Progenitor cell of endocrine pancreas (in vitro differentiated cells): ENCODE results near the gene SPTLC3. TPM values are rescaled to one million over a fixed set of nuclear protein-coding genes. Genes with fewer than 3 reads are reported as not detected.

Experiments used
- DNase-seq: peaks from one replicate; pipeline ENCODE4 v3.0.0; 2021; ENCODE audit warnings: low spot score; ENCODE audit not compliant: unreplicated experiment
- H3K27ac Mint-ChIP-seq: 2 replicates; pipeline ENCODE4 v1.8.0; 2021; ENCODE audit warnings: mild to moderate bottlenecking, moderate library complexity, mixed read lengths
- H3K27me3 Mint-ChIP-seq: 2 replicates; pipeline ENCODE4 v1.8.0; 2021; ENCODE audit warnings: mixed read lengths
- H3K36me3 Mint-ChIP-seq: 2 replicates; pipeline ENCODE4 v1.8.0; 2022; ENCODE audit warnings: mixed read lengths; ENCODE audit not compliant: insufficient read depth
- H3K4me1 Mint-ChIP-seq: 2 replicates; pipeline ENCODE4 v1.8.0; 2021; ENCODE audit warnings: low read depth, mixed read lengths
- H3K4me3 Mint-ChIP-seq: 2 replicates; pipeline ENCODE4 v1.8.0; 2021; ENCODE audit warnings: low read depth, mild to moderate bottlenecking, moderate library complexity, mixed read lengths
- H3K9me3 Mint-ChIP-seq: 2 replicates; pipeline ENCODE4 v1.8.0; 2021; ENCODE audit warnings: low read depth, mixed read lengths
- total RNA-seq: library from RNA; stranded (reverse); gene quantifications from 2 replicates; pipeline ENCODE4 v1.2.1, GENCODE V29; 2021
- TF ChIP-seq, protein P1 (sequence below): fragments of 200-600 bp; sonication (generic); IDR thresholded peaks from one replicate; pipeline ENCODE4 v1.5.0; 2021; ENCODE audit warnings: antibody characterized with exemption, mild to moderate bottlenecking; ENCODE audit not compliant: unreplicated experiment

SPTLC3 gene
- total RNA-seq, 1 donor from 2014 or later = 52.2 TPM

DNA sequence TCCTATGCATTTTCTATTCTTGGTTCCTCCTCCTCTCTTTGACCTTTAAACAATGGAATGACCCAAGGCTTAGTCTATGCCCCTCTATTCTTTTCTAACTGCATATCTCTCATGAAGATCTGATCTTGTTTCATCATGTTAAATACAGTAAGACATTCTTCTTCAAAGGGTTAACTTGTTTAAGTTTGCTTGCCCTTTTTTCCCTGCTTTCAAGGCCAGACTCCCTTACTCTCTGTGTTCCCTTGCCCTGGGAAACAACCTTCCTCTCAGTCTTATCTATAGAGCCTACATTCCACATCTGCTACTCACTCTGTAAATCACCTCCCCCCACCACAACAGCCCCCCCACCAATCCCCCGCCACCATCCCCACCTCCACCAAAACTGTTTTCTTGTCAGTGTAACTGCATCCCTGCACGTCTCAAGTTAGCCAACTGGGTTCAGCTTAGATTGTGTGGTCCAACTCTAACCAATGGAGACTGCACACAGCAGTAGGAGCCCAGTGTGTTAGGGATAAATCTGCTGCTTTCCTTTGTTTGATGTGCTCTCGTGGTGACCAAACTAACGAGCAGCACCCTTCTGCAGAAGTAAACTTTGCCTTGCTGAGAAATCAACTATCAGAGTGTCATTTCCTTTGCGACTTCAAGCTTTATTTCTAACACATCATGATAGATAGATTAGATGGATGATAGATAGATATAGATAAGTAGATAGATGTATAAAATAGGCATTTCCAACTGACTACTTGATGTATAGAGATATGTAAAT, 12.6 kb downstream of the SPTLC3 start:
- TF ChIP-seq, protein P1, sequence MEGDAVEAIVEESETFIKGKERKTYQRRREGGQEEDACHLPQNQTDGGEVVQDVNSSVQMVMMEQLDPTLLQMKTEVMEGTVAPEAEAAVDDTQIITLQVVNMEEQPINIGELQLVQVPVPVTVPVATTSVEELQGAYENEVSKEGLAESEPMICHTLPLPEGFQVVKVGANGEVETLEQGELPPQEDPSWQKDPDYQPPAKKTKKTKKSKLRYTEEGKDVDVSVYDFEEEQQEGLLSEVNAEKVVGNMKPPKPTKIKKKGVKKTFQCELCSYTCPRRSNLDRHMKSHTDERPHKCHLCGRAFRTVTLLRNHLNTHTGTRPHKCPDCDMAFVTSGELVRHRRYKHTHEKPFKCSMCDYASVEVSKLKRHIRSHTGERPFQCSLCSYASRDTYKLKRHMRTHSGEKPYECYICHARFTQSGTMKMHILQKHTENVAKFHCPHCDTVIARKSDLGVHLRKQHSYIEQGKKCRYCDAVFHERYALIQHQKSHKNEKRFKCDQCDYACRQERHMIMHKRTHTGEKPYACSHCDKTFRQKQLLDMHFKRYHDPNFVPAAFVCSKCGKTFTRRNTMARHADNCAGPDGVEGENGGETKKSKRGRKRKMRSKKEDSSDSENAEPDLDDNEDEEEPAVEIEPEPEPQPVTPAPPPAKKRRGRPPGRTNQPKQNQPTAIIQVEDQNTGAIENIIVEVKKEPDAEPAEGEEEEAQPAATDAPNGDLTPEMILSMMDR = no peak
- no peak for DNase-seq
- Mint-ChIP-seq H3K9me3 (peaks cover 30% of the 10 kb centered on the region), H3K27ac (no peak overlapping the region), H3K27me3 (no peaks in the 10 kb centered on the region), H3K36me3 (peaks cover 63% of the 10 kb centered on the region), H3K4me1 (no peaks in the 10 kb centered on the region), H3K4me3 (no peak overlapping the region)

DNA sequence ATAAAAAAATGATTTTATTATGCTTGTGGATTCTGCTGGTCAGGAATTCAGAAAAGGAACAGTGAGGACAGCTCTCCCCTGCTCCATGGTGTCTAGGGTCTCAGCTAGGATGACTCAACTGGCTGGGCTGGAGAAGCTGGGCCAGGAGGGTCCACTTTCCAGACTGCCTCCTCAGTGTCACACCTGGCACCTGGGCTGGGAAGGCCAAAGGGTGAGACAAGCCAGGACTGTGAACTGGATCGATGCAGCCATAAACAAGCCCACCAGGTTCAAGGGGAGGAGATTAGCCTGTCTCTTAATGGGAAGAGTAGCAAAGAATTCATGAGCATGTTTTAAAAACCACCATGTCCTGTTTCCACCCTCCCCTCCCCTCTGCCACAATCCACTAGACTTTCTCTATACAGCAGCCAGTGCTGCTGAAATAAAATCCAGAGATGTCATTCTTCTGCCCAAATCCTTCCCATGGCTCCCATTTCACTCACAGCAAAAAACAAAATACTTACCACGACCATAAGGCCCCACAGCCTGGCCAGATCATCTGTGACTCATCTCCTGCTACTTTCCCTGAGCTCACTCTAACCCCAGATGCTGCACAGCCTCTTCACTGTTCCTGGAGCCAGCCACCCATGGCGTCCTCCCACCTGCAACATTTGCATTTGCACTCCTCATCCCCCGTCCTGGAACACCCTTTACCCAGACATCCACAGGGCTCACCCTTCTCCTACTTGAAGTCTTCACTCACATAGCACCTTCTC, 13.8 kb downstream of the SPTLC3 start:
- Mint-ChIP-seq H3K27me3 (no peaks in the 10 kb centered on the region), H3K9me3 (peaks cover 30% of the 10 kb centered on the region), H3K4me3 (no peak overlapping the region), H3K27ac (no peak overlapping the region), H3K4me1 (no peaks in the 10 kb centered on the region), H3K36me3 (peaks cover 63% of the 10 kb centered on the region)
- DNase-seq = no peak
- TF ChIP-seq, protein P1 = no peak

DNA sequence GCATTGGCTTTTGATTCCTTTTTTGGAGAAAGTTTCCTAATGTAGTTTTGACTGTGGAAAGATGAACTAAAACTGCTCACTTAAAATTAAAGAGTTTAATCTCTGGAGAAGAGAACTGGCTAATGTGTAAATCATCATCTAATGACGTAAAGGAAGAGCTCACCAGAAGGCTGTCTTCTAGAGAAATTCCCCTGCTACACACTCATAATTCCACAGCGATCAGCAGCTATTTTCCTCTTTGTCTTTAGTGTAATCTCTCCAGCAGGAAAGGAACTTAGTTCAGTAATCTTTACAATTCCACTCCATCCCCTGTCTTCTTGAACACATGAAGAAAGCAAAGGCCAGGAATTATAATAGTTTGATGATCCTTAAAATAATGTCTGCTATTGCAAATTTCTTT, 15.8 kb downstream of the SPTLC3 start:
- peaks cover 23% of the 10 kb centered on the region for H3K9me3 Mint-ChIP-seq
- no peak for DNase-seq
- no peaks in the 10 kb centered on the region for H3K4me1 Mint-ChIP-seq
- H3K36me3 Mint-ChIP-seq = peaks cover 61% of the 10 kb centered on the region
- no peak overlapping the region for H3K27ac Mint-ChIP-seq
- H3K4me3 Mint-ChIP-seq = no peak overlapping the region
- H3K27me3 Mint-ChIP-seq = no peaks in the 10 kb centered on the region
- TF ChIP-seq, protein P1 = no peak

DNA sequence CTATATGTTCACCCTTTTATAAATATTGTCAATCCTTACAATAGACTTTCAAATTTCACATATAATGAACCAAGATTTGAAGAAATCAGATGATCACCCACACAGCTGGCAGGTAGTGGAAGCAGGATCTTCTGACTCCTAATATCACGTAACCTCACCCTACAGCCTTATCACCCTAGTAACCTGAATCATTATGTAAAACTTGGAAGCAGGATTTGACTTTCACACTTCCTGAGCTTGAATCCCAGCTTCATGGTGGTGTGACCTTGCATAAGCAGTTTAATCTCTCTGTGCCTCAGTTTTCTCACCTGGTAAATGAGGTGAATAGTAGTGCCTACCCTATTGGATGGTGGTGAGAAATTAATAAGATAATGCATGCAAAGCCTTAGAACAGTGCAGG, 16.4 kb downstream of the SPTLC3 start:
- Mint-ChIP-seq H3K4me1 (no peaks in the 10 kb centered on the region), H3K27me3 (no peaks in the 10 kb centered on the region)
- TF ChIP-seq, protein P1 = no peak

DNA sequence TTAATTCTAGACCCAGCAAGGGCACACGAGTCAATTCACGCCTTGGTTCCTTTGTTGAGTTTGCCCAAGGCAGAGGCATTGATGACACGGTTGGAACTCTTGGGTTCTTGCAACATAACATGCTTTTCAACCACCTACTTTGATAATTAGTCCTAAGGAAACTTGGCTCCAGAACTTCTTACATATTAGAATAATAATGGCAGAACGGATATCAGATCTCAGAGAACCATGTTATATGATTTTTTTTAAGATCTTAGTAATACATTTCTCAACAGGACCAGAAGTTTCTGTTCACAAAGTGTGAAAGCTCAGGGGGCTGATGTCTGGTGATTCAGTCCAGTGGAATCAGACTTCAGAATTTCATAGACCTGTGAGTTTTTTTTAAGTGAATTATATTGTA, 19.2 kb downstream of the SPTLC3 start:
- H3K27ac Mint-ChIP-seq = no peak overlapping the region
- H3K36me3 Mint-ChIP-seq = peaks cover 63% of the 10 kb centered on the region
- peaks cover 10% of the 10 kb centered on the region for H3K9me3 Mint-ChIP-seq
- H3K4me1 Mint-ChIP-seq = no peaks in the 10 kb centered on the region
- TF ChIP-seq, protein P1 = no peak
- H3K4me3 Mint-ChIP-seq = no peak overlapping the region
- no peaks in the 10 kb centered on the region for H3K27me3 Mint-ChIP-seq
- DNase-seq = no peak

More for the DNA sequence above, 16.4 kb downstream of the SPTLC3 start:
- no peak overlapping the region for H3K27ac Mint-ChIP-seq
- peaks cover 62% of the 10 kb centered on the region for H3K36me3 Mint-ChIP-seq
- DNase-seq = no peak
- H3K9me3 Mint-ChIP-seq = peaks cover 18% of the 10 kb centered on the region
- no peak overlapping the region for H3K4me3 Mint-ChIP-seq
